ENCODE results near the gene NLRP1.

DNA sequence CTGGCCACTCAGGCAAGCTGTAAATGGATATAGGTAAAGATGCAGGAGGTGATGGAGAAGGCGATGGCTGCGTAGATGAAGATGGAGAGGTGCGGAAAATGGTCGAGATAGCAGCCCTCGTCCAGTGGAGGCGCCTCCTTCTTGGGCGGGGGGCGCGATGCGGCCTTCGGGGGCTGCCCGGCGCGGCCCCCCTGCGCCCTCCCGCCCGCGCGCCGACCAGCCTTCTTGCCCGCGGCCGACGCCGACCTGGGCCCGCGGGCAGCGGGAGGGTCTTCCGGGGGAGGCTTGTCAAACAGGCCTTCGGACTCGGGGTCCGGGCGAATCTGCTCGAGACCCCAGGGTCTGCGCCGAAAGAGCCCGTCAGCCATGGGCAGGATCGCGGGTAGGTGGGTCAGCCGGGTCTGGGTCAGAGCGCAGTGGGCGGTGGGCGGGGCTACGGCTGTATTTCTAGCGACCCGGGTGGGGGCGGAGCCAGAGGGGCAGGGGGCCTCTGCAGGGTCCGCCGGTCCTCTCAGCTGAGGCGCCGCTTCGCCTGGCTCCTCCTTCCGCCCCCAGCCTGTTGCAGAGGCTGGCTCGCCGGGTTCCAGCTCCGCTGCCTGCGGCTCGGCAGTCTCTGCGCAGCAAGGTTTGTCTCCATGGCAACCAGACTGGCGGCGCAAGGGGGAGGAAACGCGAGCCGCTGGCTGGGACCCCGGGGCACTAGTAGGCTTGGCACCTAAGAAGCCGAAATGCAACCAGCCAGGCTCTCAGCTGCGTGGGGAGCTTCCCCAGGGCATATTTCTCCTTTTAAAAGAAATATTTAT is 83.5 kb downstream of the NLRP1 start:
- TF ChIP-seq, protein P1, sequence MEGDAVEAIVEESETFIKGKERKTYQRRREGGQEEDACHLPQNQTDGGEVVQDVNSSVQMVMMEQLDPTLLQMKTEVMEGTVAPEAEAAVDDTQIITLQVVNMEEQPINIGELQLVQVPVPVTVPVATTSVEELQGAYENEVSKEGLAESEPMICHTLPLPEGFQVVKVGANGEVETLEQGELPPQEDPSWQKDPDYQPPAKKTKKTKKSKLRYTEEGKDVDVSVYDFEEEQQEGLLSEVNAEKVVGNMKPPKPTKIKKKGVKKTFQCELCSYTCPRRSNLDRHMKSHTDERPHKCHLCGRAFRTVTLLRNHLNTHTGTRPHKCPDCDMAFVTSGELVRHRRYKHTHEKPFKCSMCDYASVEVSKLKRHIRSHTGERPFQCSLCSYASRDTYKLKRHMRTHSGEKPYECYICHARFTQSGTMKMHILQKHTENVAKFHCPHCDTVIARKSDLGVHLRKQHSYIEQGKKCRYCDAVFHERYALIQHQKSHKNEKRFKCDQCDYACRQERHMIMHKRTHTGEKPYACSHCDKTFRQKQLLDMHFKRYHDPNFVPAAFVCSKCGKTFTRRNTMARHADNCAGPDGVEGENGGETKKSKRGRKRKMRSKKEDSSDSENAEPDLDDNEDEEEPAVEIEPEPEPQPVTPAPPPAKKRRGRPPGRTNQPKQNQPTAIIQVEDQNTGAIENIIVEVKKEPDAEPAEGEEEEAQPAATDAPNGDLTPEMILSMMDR (IDR thresholded peaks at IDR 0.05; ENCODE audit: borderline replicate concordance, extremely low read depth, low read length, poor library complexity, severe bottlenecking), result no peak
- TF ChIP-seq EZH2 (IDR thresholded peaks at IDR 0.05; ENCODE audit: borderline replicate concordance, low read depth, low read length, severe bottlenecking), result no peak

All from DND-41 (cell line).